OCI-LY7 (cell line): ENCODE data around the gene UGT1A7. TPM values are rescaled to one million over a fixed set of nuclear protein-coding genes. Genes with fewer than 3 reads are reported as not detected.
"Not testable (repeated sequence)": the region's sequence is repeated elsewhere in the genome, so short reads cannot be mapped to it uniquely, and the experiment has no call there.

Source experiments
- BruUV-seq: library from RNA; stranded (reverse); fragments of 400-500 nt; replicated peaks from 2 replicates; lab custom pipeline; 2021; lab: Mats Ljungman, UMichigan
- CTCF ChIA-PET: fragments of 300-600 bp; sonication (Branson Sonifier 250); formaldehyde crosslinking; loops from one replicate; lab custom pipeline; 2022; ENCODE audit warnings: antibody characterized with exemption; ENCODE audit not compliant: unreplicated experiment; lab: Charles Lee
- POLR2A ChIA-PET: fragments of 300-600 bp; sonication (Branson Sonifier 250); formaldehyde crosslinking; loops from one replicate; lab custom pipeline; 2022; ENCODE audit warnings: antibody characterized with exemption; lab: Charles Lee
- DNase-seq: peaks from one replicate; pipeline ENCODE4 v3.0.0-alpha.2; 2015; ENCODE audit warnings: low spot score
- H2AFZ ChIP-seq: fragments of 200-600 bp; sonication (generic), shearing (Covaris generic); 2 replicates; pipeline ENCODE4 v1.6.1; 2014; ENCODE audit warnings: mild to moderate bottlenecking, antibody characterized with exemption, low read length, moderate library complexity
- H3K27ac ChIP-seq: fragments of 200-600 bp; sonication (generic); 2 replicates; pipeline ENCODE4 v1.5.1; 2014; ENCODE audit warnings: mixed run types, low read depth, mild to moderate bottlenecking, moderate library complexity, low read length, inconsistent platforms; ENCODE audit not compliant: poor library complexity, severe bottlenecking
- H3K36me3 ChIP-seq: fragments of 200-600 bp; sonication (generic); 2 replicates; pipeline ENCODE4 v1.6.1; 2014; ENCODE audit warnings: mild to moderate bottlenecking, antibody characterized with exemption, low read length, moderate library complexity, mixed read lengths; ENCODE audit not compliant: insufficient read depth
- H3K4me1 ChIP-seq: fragments of 200-600 bp; sonication (generic); 2 replicates; pipeline ENCODE4 v1.5.1; 2014; ENCODE audit warnings: mild to moderate bottlenecking, low read length; ENCODE audit not compliant: insufficient read depth, poor library complexity, severe bottlenecking
- H3K4me2 ChIP-seq: fragments of 200-600 bp; sonication (generic); 2 replicates; pipeline ENCODE4 v1.6.1; 2014; ENCODE audit warnings: mild to moderate bottlenecking, low read length
- H3K4me3 ChIP-seq: fragments of 200-600 bp; sonication (generic); 2 replicates; pipeline ENCODE4 v1.5.1; 2014; ENCODE audit warnings: mild to moderate bottlenecking, low read depth, low read length; ENCODE audit not compliant: poor library complexity, severe bottlenecking
- H3K79me2 ChIP-seq: fragments of 200-600 bp; sonication (generic); 2 replicates; pipeline ENCODE4 v1.6.1; 2016; ENCODE audit warnings: low read depth, mild to moderate bottlenecking, low read length, moderate library complexity, mixed read lengths; ENCODE audit not compliant: insufficient read depth
- H3K9me2 ChIP-seq: fragments of 200-600 bp; sonication (generic); 2 replicates; pipeline ENCODE4 v1.6.1; 2016; ENCODE audit warnings: mild to moderate bottlenecking, low read length, mixed read lengths; ENCODE audit not compliant: insufficient read depth
- H3K9me3 ChIP-seq: fragments of 200-600 bp; sonication (generic); 2 replicates; pipeline ENCODE4 v1.6.1; 2014; ENCODE audit warnings: mild to moderate bottlenecking, mixed run types, low read length, mixed read lengths
- H4K20me1 ChIP-seq: fragments of 200-600 bp; sonication (generic); 2 replicates; pipeline ENCODE4 v1.6.1; 2014; ENCODE audit warnings: mild to moderate bottlenecking, antibody characterized with exemption, low read length, moderate library complexity, mixed read lengths; ENCODE audit not compliant: insufficient read depth
- EZH2phosphoT487 ChIP-seq: fragments of 200-600 bp; sonication (generic); IDR thresholded peaks from 2 replicates; pipeline ENCODE4 v1.6.1; 2018; ENCODE audit warnings: low read depth, borderline replicate concordance, mild to moderate bottlenecking, mixed run types, antibody characterized with exemption, low read length, moderate library complexity, mixed read lengths
- intact Hi-C: fragments of 100-400 bp; cut with micrococcal nuclease; formaldehyde crosslinking; loops from one replicate; pipeline ENCODE4 v1.10.0; 2022; ENCODE audit not compliant: unreplicated experiment
- total RNA-seq, 2 experiments: library from RNA; depleted of rRNA in 1 of 2; stranded (reverse); fragments of >200 nt in 1 of 2; shearing (Covaris generic) in 1 of 2; gene quantifications; 2 replicates each; pipeline ENCODE4 v1.2.3, GENCODE V29; 2014 to 2022
- TF ChIP-seq, protein P1 (sequence below): fragments of 200-600 bp; sonication (generic); conservative IDR thresholded peaks from 2 replicates; pipeline ENCODE4 v1.5.1; 2014; ENCODE audit warnings: mild to moderate bottlenecking, antibody characterized with exemption, low read length, moderate library complexity, mixed read lengths

UGT1A7 gene
- total RNA-seq, 2 experiments from 2014 or later, result not detected

DNA sequence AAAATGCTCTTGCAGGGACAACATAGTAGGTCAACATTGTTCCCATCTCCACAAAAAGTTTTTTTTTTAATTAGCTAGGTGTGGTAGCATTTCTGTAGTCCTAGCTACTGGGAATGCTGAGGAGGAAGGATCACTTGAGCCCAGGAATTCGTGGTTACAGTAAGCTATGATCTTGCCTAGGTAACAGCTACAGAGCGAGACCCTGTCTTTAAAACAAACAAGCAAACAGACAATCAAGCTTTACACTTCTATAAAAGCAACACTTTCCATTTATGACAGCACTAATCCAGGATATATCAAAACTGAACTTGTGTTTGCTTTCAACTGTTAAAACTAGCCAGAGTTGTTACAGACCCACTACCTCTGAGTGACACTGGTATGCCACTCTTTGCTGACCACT, 59.2 kb downstream of the UGT1A7 start:
- ChIA-PET CTCF (no interaction called here), POLR2A (no interaction called here)
- DNase-seq, result no peak
- no peaks in the 10 kb centered on the region for H3K4me1 ChIP-seq
- H2AFZ ChIP-seq, result no peak overlapping the region
- no peak overlapping the region for H3K4me2 ChIP-seq
- TF ChIP-seq, protein P1, sequence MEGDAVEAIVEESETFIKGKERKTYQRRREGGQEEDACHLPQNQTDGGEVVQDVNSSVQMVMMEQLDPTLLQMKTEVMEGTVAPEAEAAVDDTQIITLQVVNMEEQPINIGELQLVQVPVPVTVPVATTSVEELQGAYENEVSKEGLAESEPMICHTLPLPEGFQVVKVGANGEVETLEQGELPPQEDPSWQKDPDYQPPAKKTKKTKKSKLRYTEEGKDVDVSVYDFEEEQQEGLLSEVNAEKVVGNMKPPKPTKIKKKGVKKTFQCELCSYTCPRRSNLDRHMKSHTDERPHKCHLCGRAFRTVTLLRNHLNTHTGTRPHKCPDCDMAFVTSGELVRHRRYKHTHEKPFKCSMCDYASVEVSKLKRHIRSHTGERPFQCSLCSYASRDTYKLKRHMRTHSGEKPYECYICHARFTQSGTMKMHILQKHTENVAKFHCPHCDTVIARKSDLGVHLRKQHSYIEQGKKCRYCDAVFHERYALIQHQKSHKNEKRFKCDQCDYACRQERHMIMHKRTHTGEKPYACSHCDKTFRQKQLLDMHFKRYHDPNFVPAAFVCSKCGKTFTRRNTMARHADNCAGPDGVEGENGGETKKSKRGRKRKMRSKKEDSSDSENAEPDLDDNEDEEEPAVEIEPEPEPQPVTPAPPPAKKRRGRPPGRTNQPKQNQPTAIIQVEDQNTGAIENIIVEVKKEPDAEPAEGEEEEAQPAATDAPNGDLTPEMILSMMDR, result no peak
- TF ChIP-seq EZH2phosphoT487, result no peak
- H3K9me3 ChIP-seq, result no peaks in the 10 kb centered on the region
- no peaks in the 10 kb centered on the region for H3K9me2 ChIP-seq
- H3K79me2 ChIP-seq, result no peaks in the 10 kb centered on the region
- intact Hi-C loops, result no loop called here
- H4K20me1 ChIP-seq, result no peaks in the 10 kb centered on the region
- H3K4me3 ChIP-seq, result no peak overlapping the region
- BruUV-seq, result no TSS peak
- H3K27ac ChIP-seq, result no peak overlapping the region
- H3K36me3 ChIP-seq, result no peaks in the 10 kb centered on the region

DNA sequence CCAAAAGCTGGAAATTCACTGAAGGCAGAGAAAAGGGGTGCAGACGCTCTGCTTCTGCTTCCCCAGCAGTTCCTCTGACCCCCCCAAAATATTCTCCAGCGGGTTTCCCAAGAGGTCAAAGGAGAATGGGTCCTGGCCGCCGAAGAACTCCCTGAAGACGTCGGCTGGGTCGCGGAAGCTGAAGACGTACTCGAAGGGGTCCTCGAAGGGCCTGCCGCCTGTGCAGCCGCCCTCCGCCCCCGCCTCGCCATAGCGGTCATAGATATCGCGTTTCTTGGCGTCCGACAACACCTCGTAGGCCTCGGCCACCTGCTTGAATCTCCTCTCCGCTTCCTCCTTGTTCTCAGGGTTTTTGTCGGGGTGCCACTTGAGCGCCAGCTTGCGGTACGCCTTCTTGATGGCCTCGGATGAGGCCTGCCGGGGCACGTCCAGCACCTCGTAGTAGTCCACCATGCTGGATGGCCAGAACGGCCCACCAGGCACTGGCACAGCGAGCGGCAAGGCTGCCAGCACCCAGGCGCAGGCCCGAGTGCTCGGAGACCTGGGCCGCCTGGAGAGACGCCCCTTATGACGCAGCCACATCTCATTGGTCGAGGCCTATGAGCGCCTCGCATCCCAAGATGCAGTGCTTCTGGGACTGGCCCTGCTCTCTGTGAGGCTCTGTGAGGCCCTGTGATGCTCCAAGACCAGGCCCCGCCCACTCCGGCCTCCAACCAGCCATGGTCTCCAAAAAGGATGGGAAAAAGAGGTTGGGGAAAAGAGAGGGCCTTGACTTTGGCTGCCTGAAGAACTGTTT, 62.0 kb downstream of the UGT1A7 start:
- H2AFZ ChIP-seq, result no peak overlapping the region
- no peak overlapping the region for H3K4me3 ChIP-seq
- no peaks in the 10 kb centered on the region for H3K79me2 ChIP-seq
- H4K20me1 ChIP-seq, result no peaks in the 10 kb centered on the region
- no peaks in the 10 kb centered on the region for H3K9me2 ChIP-seq
- H3K36me3 ChIP-seq, result no peaks in the 10 kb centered on the region
- no peak for DNase-seq
- BruUV-seq, result no TSS peak
- CTCF ChIA-PET, result no interaction called here
- H3K4me1 ChIP-seq, result no peaks in the 10 kb centered on the region
- H3K27ac ChIP-seq, result no peak overlapping the region
- POLR2A ChIA-PET, result no interaction called here
- no peak overlapping the region for H3K4me2 ChIP-seq
- TF ChIP-seq, protein P1, result no peak
- TF ChIP-seq EZH2phosphoT487, result no peak
- no peaks in the 10 kb centered on the region for H3K9me3 ChIP-seq
- intact Hi-C loops, result no loop called here

DNA sequence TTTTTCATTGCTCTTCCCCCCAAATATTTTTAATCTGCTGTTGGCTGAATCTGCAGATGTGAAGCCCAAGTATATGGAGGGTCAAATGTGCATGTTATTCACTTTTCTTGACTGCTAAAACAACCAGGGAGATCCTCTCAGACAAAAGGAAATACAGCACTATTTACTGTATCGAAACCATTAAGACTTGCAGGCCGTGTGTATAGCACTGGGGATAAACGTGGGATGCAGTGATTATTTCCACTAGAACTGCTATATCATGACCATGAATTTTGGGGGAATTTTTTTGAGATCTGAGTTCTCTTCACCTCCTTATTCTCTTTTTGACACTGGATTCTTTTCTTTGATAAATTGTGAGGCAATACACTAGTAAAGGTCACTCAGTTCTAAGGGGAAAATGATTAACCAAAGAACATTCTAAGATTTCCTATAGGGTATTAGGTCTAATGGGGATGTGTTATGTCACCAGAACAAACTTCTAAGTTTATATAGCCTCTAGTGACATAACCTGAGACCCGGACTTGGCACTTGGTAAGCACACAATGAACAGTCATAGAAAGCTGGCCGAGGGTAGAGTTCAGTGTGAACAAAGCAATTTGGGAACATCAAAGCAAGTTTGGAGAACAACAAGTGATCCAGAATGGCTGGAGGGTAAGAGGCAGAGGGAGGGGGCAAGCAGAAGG, 63.5 kb downstream of the UGT1A7 start:
- no peak overlapping the region for H3K4me3 ChIP-seq
- H3K27ac ChIP-seq, result no peak overlapping the region
- no peaks in the 10 kb centered on the region for H4K20me1 ChIP-seq
- intact Hi-C loops, result no loop called here
- POLR2A ChIA-PET, result no interaction called here
- H3K79me2 ChIP-seq, result no peaks in the 10 kb centered on the region
- DNase-seq, result no peak
- H3K4me2 ChIP-seq, result no peak overlapping the region
- no peak for TF ChIP-seq EZH2phosphoT487
- TF ChIP-seq, protein P1, result no peak
- no peaks in the 10 kb centered on the region for H3K36me3 ChIP-seq
- H3K9me2 ChIP-seq, result no peaks in the 10 kb centered on the region
- H3K4me1 ChIP-seq, result no peaks in the 10 kb centered on the region
- no peak overlapping the region for H2AFZ ChIP-seq
- no TSS peak for BruUV-seq
- H3K9me3 ChIP-seq, result no peaks in the 10 kb centered on the region
- CTCF ChIA-PET, result no interaction called here

DNA sequence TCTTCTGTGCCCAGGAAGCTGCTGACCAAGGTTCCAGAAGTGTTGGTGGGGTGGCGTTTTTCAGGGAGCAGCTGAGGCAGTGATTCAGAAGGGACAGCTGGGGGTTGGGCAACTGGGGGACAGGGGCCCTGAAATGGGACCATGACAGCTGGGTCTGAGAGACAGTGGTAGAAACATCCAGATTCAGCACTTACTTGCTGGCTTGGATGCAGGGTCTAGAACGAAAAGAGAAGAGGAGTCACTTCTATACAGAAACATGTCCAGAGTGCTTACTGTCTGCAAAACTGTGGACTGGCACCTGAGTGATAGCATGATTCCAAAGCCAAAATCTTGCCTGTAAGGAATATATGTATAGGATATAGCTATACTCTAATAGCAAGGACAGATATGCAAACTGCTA, 64.1 kb downstream of the UGT1A7 start:
- H3K9me3 ChIP-seq, H2AFZ ChIP-seq, H3K9me2 ChIP-seq, H3K4me3 ChIP-seq, H3K4me2 ChIP-seq, H3K36me3 ChIP-seq, H3K79me2 ChIP-seq, DNase-seq, CTCF ChIA-PET, BruUV-seq, intact Hi-C loops, POLR2A ChIA-PET, H3K4me1 ChIP-seq, H3K27ac ChIP-seq, H4K20me1 ChIP-seq: not testable (repeated sequence)
